IMR-90 (cell line): Measurements from ENCODE around the gene EML4. TPM values are rescaled to one million over a fixed set of nuclear protein-coding genes. Genes with fewer than 3 reads are reported as not detected.

Experiments used
- ATAC-seq: fragments of 200-7000 bp; cut with Tn5 transposase; 2 replicates; pipeline ENCODE4 v1.9.1; 2020; ENCODE audit warnings: low read depth, mild to moderate bottlenecking, moderate library complexity
- BruUV-seq: library from RNA; stranded (reverse); fragments of 400-500 nt; replicated peaks from 2 replicates; lab custom pipeline; 2021; lab: Mats Ljungman, UMichigan
- CTCF ChIA-PET: fragments of 300-600 bp; formaldehyde crosslinking; extraction: SDS; loops from one replicate; lab custom pipeline; 2021; ENCODE audit warnings: antibody characterized with exemption; lab: Yijun Ruan, JAX
- POLR2A ChIA-PET: fragments of 300-600 bp; sonication (Branson Sonifier 250); formaldehyde crosslinking; loops from one replicate; lab custom pipeline; 2022; ENCODE audit warnings: antibody characterized with exemption; ENCODE audit not compliant: unreplicated experiment; lab: Charles Lee
- DNase-seq: peaks from one replicate; pipeline ENCODE4 v3.0.0; 2013
- H2AFZ ChIP-seq: replicated peaks from 2 replicates; pipeline ENCODE3; 2013; ENCODE audit warnings: low read length, mild to moderate bottlenecking; ENCODE audit not compliant: poor library complexity
- H2AK5ac ChIP-seq: 2 replicates; pipeline ENCODE4 v1.6.1; 2013; ENCODE audit warnings: low read depth, low read length, inconsistent platforms
- H2AK9ac ChIP-seq: replicated peaks from 2 replicates; pipeline ENCODE3; 2013; ENCODE audit warnings: mild to moderate bottlenecking, low read depth, low read length, moderate library complexity; ENCODE audit not compliant: poor library complexity
- H2BK120ac ChIP-seq: 2 replicates; pipeline ENCODE4 v1.6.1; 2013; ENCODE audit warnings: low read depth, low read length, inconsistent platforms
- H2BK15ac ChIP-seq: 3 replicates; pipeline ENCODE4 v1.6.1; 2013; ENCODE audit warnings: low read depth, low read length, inconsistent platforms
- H2BK20ac ChIP-seq: 2 replicates; pipeline ENCODE4 v1.6.1; 2013; ENCODE audit warnings: low read depth, mild to moderate bottlenecking, inconsistent platforms, low read length, moderate library complexity
- H2BK5ac ChIP-seq: 2 replicates; pipeline ENCODE4 v1.6.1; 2013; ENCODE audit warnings: mild to moderate bottlenecking, low read depth, low read length, inconsistent platforms; ENCODE audit not compliant: poor library complexity, severe bottlenecking
- H3K14ac ChIP-seq: replicated peaks from 2 replicates; pipeline ENCODE4 v1.6.1; 2013; ENCODE audit warnings: low read depth, low read length, inconsistent platforms
- H3K18ac ChIP-seq: 2 replicates; pipeline ENCODE4 v1.6.1; 2013; ENCODE audit warnings: low read depth, low read length, control low read depth
- H3K23ac ChIP-seq: 2 replicates; pipeline ENCODE4 v1.6.1; 2013; ENCODE audit warnings: low read depth, low read length, inconsistent platforms
- H3K27ac ChIP-seq: 2 replicates; pipeline ENCODE4 v1.5.1; 2013; ENCODE audit warnings: mild to moderate bottlenecking, control low read depth, low read length; ENCODE audit not compliant: insufficient read depth
- H3K27me3 ChIP-seq: 2 replicates; pipeline ENCODE4 v1.6.1; 2013; ENCODE audit warnings: low read length; ENCODE audit not compliant: control insufficient read depth, insufficient read depth
- H3K36me3 ChIP-seq: 2 replicates; pipeline ENCODE4 v1.6.1; 2013; ENCODE audit warnings: low read length, mixed read lengths; ENCODE audit not compliant: control insufficient read depth, insufficient read depth
- H3K4ac ChIP-seq: 2 replicates; pipeline ENCODE4 v1.6.1; 2013; ENCODE audit warnings: low read depth, low read length, inconsistent platforms
- H3K4me1 ChIP-seq: 2 replicates; pipeline ENCODE4 v1.6.1; 2013; ENCODE audit warnings: low read length, mixed read lengths; ENCODE audit not compliant: control insufficient read depth, insufficient read depth
- H3K4me2 ChIP-seq: 2 replicates; pipeline ENCODE4 v1.6.1; 2013; ENCODE audit warnings: low read depth, mild to moderate bottlenecking, control low read depth, low read length, moderate library complexity
- H3K4me3 ChIP-seq: 2 replicates; pipeline ENCODE4 v1.5.1; 2013; ENCODE audit warnings: low read depth, mild to moderate bottlenecking, control low read depth, low read length, moderate library complexity; ENCODE audit not compliant: insufficient read depth
- H3K56ac ChIP-seq: 2 replicates; pipeline ENCODE4 v1.6.1; 2013; ENCODE audit warnings: low read length, inconsistent platforms; ENCODE audit not compliant: insufficient read depth; ENCODE audit errors: extremely low read depth
- H3K79me1 ChIP-seq, 2 experiments: 2 replicates each; pipeline ENCODE4 v1.6.1; 2013; ENCODE audit warnings: low read length in 2 of 2, inconsistent platforms in 1 of 2, low read depth in 1 of 2
- H3K9ac ChIP-seq: 2 replicates; pipeline ENCODE4 v1.6.1; 2013; ENCODE audit warnings: low read depth, low read length, control low read depth
- H3K9me1 ChIP-seq: 2 replicates; pipeline ENCODE4 v1.6.1; 2013; ENCODE audit warnings: low read length, inconsistent platforms; ENCODE audit not compliant: insufficient read depth
- H3K9me3 ChIP-seq: 2 replicates; pipeline ENCODE4 v1.6.1; 2013; ENCODE audit warnings: low read length; ENCODE audit not compliant: control insufficient read depth, insufficient read depth
- H4K20me1 ChIP-seq: 2 replicates; pipeline ENCODE4 v1.6.1; 2013; ENCODE audit warnings: low read length, inconsistent platforms; ENCODE audit not compliant: insufficient read depth
- H4K5ac ChIP-seq: 2 replicates; pipeline ENCODE4 v1.6.1; 2013; ENCODE audit warnings: mild to moderate bottlenecking, low read depth, low read length, control low read depth
- H4K8ac ChIP-seq, 2 experiments: 2 replicates each; pipeline ENCODE4 v1.6.1; 2013; ENCODE audit warnings: low read depth in 2 of 2, low read length in 2 of 2, control low read depth in 1 of 2, inconsistent platforms in 1 of 2
- H4K91ac ChIP-seq: 2 replicates; pipeline ENCODE4 v1.6.1; 2013; ENCODE audit warnings: low read depth, low read length, inconsistent platforms; ENCODE audit not compliant: insufficient read depth
- BHLHE40 ChIP-seq: fragments of 150-350 bp; IDR thresholded peaks from 2 replicates; pipeline ENCODE4 v1.6.1; 2016; ENCODE audit warnings: mild to moderate bottlenecking, low read depth, low read length
- CEBPB ChIP-seq: IDR thresholded peaks from 2 replicates; pipeline ENCODE4 v1.6.1; 2012; ENCODE audit warnings: low read depth, low read length, improper control_type of control experiment
- ELK1 ChIP-seq: fragments of 150-350 bp; IDR thresholded peaks from 2 replicates; pipeline ENCODE4 v1.6.1; 2016; ENCODE audit warnings: low read depth, mild to moderate bottlenecking, low read length, moderate library complexity, borderline replicate concordance
- FOS ChIP-seq: fragments of 150-350 bp; IDR thresholded peaks from 2 replicates; pipeline ENCODE4 v1.6.1; 2016; ENCODE audit warnings: low read depth, low read length
- MAFK ChIP-seq: IDR thresholded peaks from 2 replicates; pipeline ENCODE4 v1.6.1; 2012; ENCODE audit warnings: low read depth, low read length, improper control_type of control experiment
- MAZ ChIP-seq: IDR thresholded peaks from 2 replicates; pipeline ENCODE4 v1.6.1; 2012; ENCODE audit warnings: low read depth, mild to moderate bottlenecking, low read length, improper control_type of control experiment, moderate library complexity, borderline replicate concordance
- NFE2L2 ChIP-seq: fragments of 150-350 bp; IDR thresholded peaks from 2 replicates; pipeline ENCODE4 v1.6.1; 2016; ENCODE audit warnings: low read depth, mild to moderate bottlenecking, low read length
- POLR2A ChIP-seq: IDR thresholded peaks from 2 replicates; pipeline ENCODE4 v1.6.1; 2012; ENCODE audit warnings: mild to moderate bottlenecking, low read depth, low read length
- RAD21 ChIP-seq: IDR thresholded peaks from 2 replicates; pipeline ENCODE4 v1.6.1; 2012; ENCODE audit warnings: low read length, improper control_type of control experiment
- RFX5 ChIP-seq: IDR thresholded peaks from 2 replicates; pipeline ENCODE4 v1.8.0; 2012; ENCODE audit warnings: low read depth, mild to moderate bottlenecking, low read length, moderate library complexity
- WGBS, 2 experiments: methylation state at CpG; one replicate each; pipeline versions ENCODE4 v1.1.5 to v1.1.7; 2013; ENCODE audit warnings: missing lambda C conversion rate in 2 of 2; ENCODE audit not compliant: insufficient read length in 1 of 2; ENCODE audit errors: extremely low coverage in 2 of 2; 5-methylcytosine and 5-hydroxymethylcytosine counted together
- dilution Hi-C: fragments of 300-500 bp; cut with HindIII; formaldehyde crosslinking; loops from one replicate; pipeline ENCODE4 v1.14.3; 2018; ENCODE audit warnings: low sequenced_read_pairs; ENCODE audit not compliant: unreplicated experiment
- in situ Hi-C: fragments of 300-500 bp; cut with MboI; formaldehyde crosslinking; loops from 3 replicates; pipeline ENCODE4 v1.14.3; 2019; ENCODE audit warnings: low sequenced_read_pairs, inconsistent platforms, mixed read lengths
- intact Hi-C: fragments of 100-400 bp; cut with micrococcal nuclease; formaldehyde crosslinking; loops from 2 replicates; pipeline ENCODE4 v1.10.0; 2022
- polyA plus RNA-seq, 3 experiments: library from polyadenylated mRNA; depleted of rRNA; stranded (reverse); fragments of >200 nt; gene quantifications; 2 replicates each; pipeline ENCODE4 v1.2.3, GENCODE V29; 2012; ENCODE audit warnings: low replicate concordance in 1 of 3
- total RNA-seq: library from RNA; depleted of rRNA; stranded (reverse); fragments of >200 nt; gene quantifications from 2 replicates; pipeline ENCODE4 v1.2.3, GENCODE V29; 2012

EML4 gene
- total and polyA plus RNA-seq, 2 of the 4 experiments (the other 2 are of a cell fraction), result 29.7 to 73.7 TPM

GRCh38 chr2:42353792-42354429 lies 184.8 kb downstream of the EML4 start:
- H3K18ac ChIP-seq, result no peak overlapping the region
- intact Hi-C loops (no loop called here), in situ Hi-C loops (no loop called here), dilution Hi-C loops (no loop called here)
- H3K4me2 ChIP-seq, result no peak overlapping the region
- no peak overlapping the region for H2BK5ac ChIP-seq
- peaks cover 11% of the 10 kb centered on the region for H3K9me1 ChIP-seq
- no peak for ATAC-seq
- no TSS peak for BruUV-seq
- no peak overlapping the region for H3K4ac ChIP-seq
- H4K5ac ChIP-seq, result no peak overlapping the region
- H2AFZ ChIP-seq, result no peak overlapping the region
- H4K20me1 ChIP-seq, result peaks cover 50% of the 10 kb centered on the region
- H3K14ac ChIP-seq, result no peak overlapping the region
- H3K79me1 ChIP-seq, result peaks cover 17 to 70% of the 10 kb centered on the region in 2 experiments; a peak in 3 of 4 replicates
- H3K9me3 ChIP-seq, result no peaks in the 10 kb centered on the region
- H2BK120ac ChIP-seq, result no peak overlapping the region
- CTCF ChIA-PET, result no interaction called here
- no peak overlapping the region for H3K27ac ChIP-seq
- H3K36me3 ChIP-seq, result peaks cover 7% of the 10 kb centered on the region; the same call in 1 of the 2 replicates
- H2BK20ac ChIP-seq, result no peak overlapping the region
- no peak overlapping the region for H2AK9ac ChIP-seq
- H4K8ac ChIP-seq, result no peak overlapping the region
- no peak overlapping the region for H4K91ac ChIP-seq
- H3K56ac ChIP-seq, result no peak overlapping the region
- no peak overlapping the region for H2AK5ac ChIP-seq
- H3K9ac ChIP-seq, result no peak overlapping the region
- no peak for DNase-seq
- no peak overlapping the region for H3K4me3 ChIP-seq
- TF ChIP-seq RFX5 (no peak), NFE2L2 (no peak), MAFK (no peak), MAZ (no peak), BHLHE40 (no peak), FOS (no peak), RAD21 (no peak), CEBPB (no peak), ELK1 (no peak), POLR2A (no peak)
- H3K4me1 ChIP-seq, result peaks cover 2% of the 10 kb centered on the region
- WGBS, 2 experiments, result no CpG with 5 or more reads among the region's 5 CpGs
- H3K27me3 ChIP-seq, result no peaks in the 10 kb centered on the region
- POLR2A ChIA-PET, result no interaction called here
- no peak overlapping the region for H3K23ac ChIP-seq
- no peak overlapping the region for H2BK15ac ChIP-seq
